ENCODE results near the gene TPD52L1.

TPD52L1 gene

GRCh38 chr6:125207956-125208355 is 54.4 kb downstream of the TPD52L1 start:
- no peak for DNase-seq (ENCODE audit: extremely low read depth in 1 of 2, low read depth in 1 of 2)

- DNase-seq (ENCODE audit: extremely low read depth in 1 of 2, low read depth in 1 of 2) = no peak
Observed at GRCh38 chr6:125208625-125209249, 55.2 kb downstream of the TPD52L1 start.

GRCh38 chr6:125210667-125211066 is 57.1 kb downstream of the TPD52L1 start:
- DNase-seq (ENCODE audit: extremely low read depth in 1 of 2, low read depth in 1 of 2) = no peak

GRCh38 chr6:125211352-125211751 is 57.8 kb downstream of the TPD52L1 start:
- DNase-seq (ENCODE audit: extremely low read depth in 1 of 2, low read depth in 1 of 2) = no peak

- DNase-seq (ENCODE audit: extremely low read depth in 1 of 2, low read depth in 1 of 2) = no peak
Observed at GRCh38 chr6:125212377-125212776, 58.8 kb downstream of the TPD52L1 start.

- DNase-seq (ENCODE audit: extremely low read depth in 1 of 2, low read depth in 1 of 2) = no peak
Observed at GRCh38 chr6:125213939-125214338, 60.4 kb downstream of the TPD52L1 start.

- DNase-seq (ENCODE audit: extremely low read depth in 1 of 2, low read depth in 1 of 2) = no peak
Observed at GRCh38 chr6:125215252-125215819, 61.8 kb downstream of the TPD52L1 start.

- no peak for DNase-seq (ENCODE audit: extremely low read depth in 1 of 2, low read depth in 1 of 2)
Observed at GRCh38 chr6:125216015-125216414, 62.4 kb downstream of the TPD52L1 start.

- no peak for DNase-seq (ENCODE audit: extremely low read depth in 1 of 2, low read depth in 1 of 2)
Observed at GRCh38 chr6:125217369-125217768, 63.8 kb downstream of the TPD52L1 start.

- DNase-seq (ENCODE audit: extremely low read depth in 1 of 2, low read depth in 1 of 2) = no peak
Observed at GRCh38 chr6:125217992-125218391, 64.4 kb downstream of the TPD52L1 start.

GRCh38 chr6:125219361-125219895 is 65.9 kb downstream of the TPD52L1 start:
- no peak for DNase-seq (ENCODE audit: extremely low read depth in 1 of 2, low read depth in 1 of 2)

- DNase-seq (ENCODE audit: extremely low read depth in 1 of 2, low read depth in 1 of 2) = no peak
Observed at GRCh38 chr6:125220712-125221111, 67.1 kb downstream of the TPD52L1 start.

- no peak for DNase-seq (ENCODE audit: extremely low read depth in 1 of 2, low read depth in 1 of 2)
Observed at GRCh38 chr6:125222531-125223455, 69.2 kb downstream of the TPD52L1 start.

GRCh38 chr6:125224231-125224861 is 70.8 kb downstream of the TPD52L1 start:
- DNase-seq (ENCODE audit: extremely low read depth in 1 of 2, low read depth in 1 of 2) = no peak

GRCh38 chr6:125227244-125227643 is 73.7 kb downstream of the TPD52L1 start:
- DNase-seq (ENCODE audit: extremely low read depth in 1 of 2, low read depth in 1 of 2) = no peak

GRCh38 chr6:125228981-125229479 is 75.5 kb downstream of the TPD52L1 start:
- DNase-seq (ENCODE audit: extremely low read depth in 1 of 2, low read depth in 1 of 2) = no peak

- no peak for DNase-seq (ENCODE audit: extremely low read depth in 1 of 2, low read depth in 1 of 2)
Observed at GRCh38 chr6:125230674-125231073, 77.1 kb downstream of the TPD52L1 start.

- DNase-seq (ENCODE audit: extremely low read depth in 1 of 2, low read depth in 1 of 2) = no peak
Observed at GRCh38 chr6:125231133-125231532, 77.6 kb downstream of the TPD52L1 start.

GRCh38 chr6:125231574-125232343 is 78.2 kb downstream of the TPD52L1 start:
- no peak for DNase-seq (ENCODE audit: extremely low read depth in 1 of 2, low read depth in 1 of 2)

- DNase-seq (ENCODE audit: extremely low read depth in 1 of 2, low read depth in 1 of 2) = no peak
Observed at GRCh38 chr6:125232466-125232865, 78.9 kb downstream of the TPD52L1 start.
